COLO829 (cell line): Measurements from ENCODE around the gene CD164L2.
"Not testable (repeated sequence)": the region's sequence is repeated elsewhere in the genome, so short reads cannot be mapped to it uniquely, and the experiment has no call there.

Experiments
- DNase-seq: peaks from one replicate; pipeline ENCODE4 v3.0.0; 2012; ENCODE audit warnings: low spot score

CD164L2 gene

GRCh38 chr1:27384797-27385196 is 1.7 kb upstream of the CD164L2 start:
- DNase-seq: not testable (repeated sequence)

GRCh38 chr1:27383661-27384060 is 528 bp upstream of the CD164L2 start:
- no peak for DNase-seq

- no peak for DNase-seq
Measured at GRCh38 chr1:27381969-27382762, 967 bp downstream of the CD164L2 start.

GRCh38 chr1:27380766-27381733 is 2.1 kb downstream of the CD164L2 start:
- no peak for DNase-seq

GRCh38 chr1:27380224-27380623 is 2.9 kb downstream of the CD164L2 start:
- no peak for DNase-seq

- DNase-seq: no peak
Measured at GRCh38 chr1:27379564-27380122, 3.5 kb downstream of the CD164L2 start.

GRCh38 chr1:27377760-27378495 is 5.2 kb downstream of the CD164L2 start:
- no peak for DNase-seq

- no peak for DNase-seq
Measured at GRCh38 chr1:27374362-27375086, 8.6 kb downstream of the CD164L2 start, which contains the start of gene FCN3. Gene FCN3 (minus strand): TSS chr1:27374824. CDS start chr1:27374818, 6 bp downstream.

GRCh38 chr1:27372808-27373690 is 10.1 kb downstream of the CD164L2 start:
- DNase-seq: no peak

GRCh38 chr1:27372022-27372807 is 10.9 kb downstream of the CD164L2 start:
- DNase-seq: no peak

GRCh38 chr1:27368869-27369582 is 14.1 kb downstream of the CD164L2 start:
- no peak for DNase-seq

- no peak for DNase-seq
Measured at GRCh38 chr1:27367160-27367650, 15.9 kb downstream of the CD164L2 start.

GRCh38 chr1:27366411-27367159 is 16.5 kb downstream of the CD164L2 start, which contains the start of gene MAP3K6:
Gene MAP3K6 (minus strand): TSS chr1:27366961. CDS start chr1:27366597, 364 bp downstream.
- DNase-seq: peak; percentile 72

GRCh38 chr1:27366113-27366410 is 17.1 kb downstream of the CD164L2 start:
- peak; percentile 51 for DNase-seq

- peak; percentile 87 for DNase-seq
Measured at GRCh38 chr1:27365372-27366112, 17.6 kb downstream of the CD164L2 start.

GRCh38 chr1:27364696-27365371 is 18.3 kb downstream of the CD164L2 start:
- DNase-seq: no peak
